RWPE1 (cell line): ENCODE measurements around the gene RAE1.

Experiments
- CTCF ChIA-PET: fragments of 350-600 bp; sonication (Branson Sonifier 250); formaldehyde crosslinking; extraction: SDS; loops from one replicate; lab custom pipeline; 2021; lab: Yijun Ruan, JAX
- POLR2A ChIA-PET: fragments of 400-600 bp; formaldehyde crosslinking; extraction: SDS; loops from one replicate; lab custom pipeline; 2020; ENCODE audit warnings: antibody characterized with exemption; ENCODE audit not compliant: low non-redundant PET; lab: Yijun Ruan, JAX
- DNase-seq: peaks from one replicate; pipeline ENCODE4 v3.0.0; 2012; ENCODE audit warnings: low spot score
- H3K27ac ChIP-seq: fragments of 450-650 bp; 2 replicates; pipeline ENCODE4 v1.5.1; 2017
- TF ChIP-seq, protein P1 (sequence below): fragments of 450-650 bp; conservative IDR thresholded peaks from 2 replicates; pipeline ENCODE4 v1.5.1; 2017; ENCODE audit warnings: low read depth, mild to moderate bottlenecking

RAE1 gene

DNA sequence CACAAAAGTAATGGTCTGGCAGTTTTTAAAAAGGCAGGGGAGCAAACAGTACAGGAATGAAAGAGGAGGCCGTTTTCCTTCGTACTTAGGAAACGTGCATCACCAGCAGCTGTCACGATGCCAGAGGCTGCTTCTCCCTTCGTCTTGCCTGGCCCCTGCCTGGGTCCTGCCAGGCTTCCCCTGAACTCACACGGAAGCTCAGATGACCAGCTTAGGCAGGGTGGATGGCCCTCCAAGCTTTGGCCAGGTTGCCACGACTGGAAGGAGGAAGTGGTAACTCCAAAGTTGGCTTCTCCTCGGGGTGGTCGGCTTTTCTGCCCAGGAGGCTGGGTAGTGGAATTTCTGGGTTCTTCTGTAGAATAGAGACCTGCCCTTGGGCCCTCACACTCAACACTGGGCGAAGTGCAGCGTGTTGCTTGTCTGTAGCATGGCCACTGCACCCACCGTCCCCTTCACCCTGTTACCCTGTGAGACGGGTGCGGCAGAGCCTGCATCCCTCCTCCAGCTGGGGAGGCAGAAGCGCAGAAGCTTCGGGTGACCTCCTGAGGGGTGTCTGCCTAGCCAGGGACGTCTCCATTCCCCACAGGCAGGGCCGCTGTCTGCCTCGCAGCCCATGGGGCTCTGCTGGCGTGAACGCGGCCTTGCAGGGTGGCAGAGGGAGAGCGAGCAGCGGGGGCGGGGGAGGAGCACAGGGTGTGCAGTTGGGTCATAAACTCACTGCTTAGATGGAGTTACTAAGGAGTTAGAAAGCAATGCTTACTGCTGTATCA, 21.7 kb downstream of the RAE1 start:
- ChIA-PET CTCF (interaction anchor here (1.1 kb wide), 1 partner anchor 9 kb away, joined by 3 read pairs; no protein-coding TSS in a partner anchor), POLR2A (no interaction called here)
- H3K27ac ChIP-seq = no peak overlapping the region
- DNase-seq = no peak
- TF ChIP-seq, protein P1, sequence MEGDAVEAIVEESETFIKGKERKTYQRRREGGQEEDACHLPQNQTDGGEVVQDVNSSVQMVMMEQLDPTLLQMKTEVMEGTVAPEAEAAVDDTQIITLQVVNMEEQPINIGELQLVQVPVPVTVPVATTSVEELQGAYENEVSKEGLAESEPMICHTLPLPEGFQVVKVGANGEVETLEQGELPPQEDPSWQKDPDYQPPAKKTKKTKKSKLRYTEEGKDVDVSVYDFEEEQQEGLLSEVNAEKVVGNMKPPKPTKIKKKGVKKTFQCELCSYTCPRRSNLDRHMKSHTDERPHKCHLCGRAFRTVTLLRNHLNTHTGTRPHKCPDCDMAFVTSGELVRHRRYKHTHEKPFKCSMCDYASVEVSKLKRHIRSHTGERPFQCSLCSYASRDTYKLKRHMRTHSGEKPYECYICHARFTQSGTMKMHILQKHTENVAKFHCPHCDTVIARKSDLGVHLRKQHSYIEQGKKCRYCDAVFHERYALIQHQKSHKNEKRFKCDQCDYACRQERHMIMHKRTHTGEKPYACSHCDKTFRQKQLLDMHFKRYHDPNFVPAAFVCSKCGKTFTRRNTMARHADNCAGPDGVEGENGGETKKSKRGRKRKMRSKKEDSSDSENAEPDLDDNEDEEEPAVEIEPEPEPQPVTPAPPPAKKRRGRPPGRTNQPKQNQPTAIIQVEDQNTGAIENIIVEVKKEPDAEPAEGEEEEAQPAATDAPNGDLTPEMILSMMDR = no peak

DNA sequence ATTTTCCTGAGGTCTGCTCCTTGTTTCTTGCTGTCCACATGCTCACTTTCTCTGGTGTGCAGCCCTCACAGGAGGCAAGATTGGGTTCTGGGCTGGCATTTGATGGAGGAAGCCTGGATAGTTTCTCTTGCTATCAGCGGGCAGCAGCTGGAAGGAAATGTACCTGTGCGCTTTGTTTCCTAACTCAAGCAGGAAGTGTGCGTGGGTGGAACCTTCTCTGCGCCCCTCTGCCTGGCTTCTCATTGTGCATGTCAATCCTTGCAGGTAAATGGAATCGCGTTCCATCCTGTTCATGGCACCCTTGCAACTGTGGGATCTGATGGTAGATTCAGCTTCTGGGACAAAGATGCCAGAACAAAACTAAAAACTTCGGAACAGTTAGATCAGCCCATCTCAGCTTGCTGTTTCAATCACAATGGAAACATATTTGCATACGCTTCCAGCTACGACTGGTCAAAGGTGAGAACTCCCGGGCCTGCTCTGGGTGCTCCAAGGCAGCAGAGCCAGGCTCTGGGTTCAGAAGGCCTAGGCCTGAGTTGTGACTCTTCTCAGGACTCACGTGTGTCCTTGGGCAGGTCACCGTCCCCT, 23.4 kb downstream of the RAE1 start:
- ChIA-PET CTCF (no interaction called here), POLR2A (no interaction called here)
- H3K27ac ChIP-seq = peak overlapping the region; percentile 17
- DNase-seq = no peak
- TF ChIP-seq, protein P1 = no peak

DNA sequence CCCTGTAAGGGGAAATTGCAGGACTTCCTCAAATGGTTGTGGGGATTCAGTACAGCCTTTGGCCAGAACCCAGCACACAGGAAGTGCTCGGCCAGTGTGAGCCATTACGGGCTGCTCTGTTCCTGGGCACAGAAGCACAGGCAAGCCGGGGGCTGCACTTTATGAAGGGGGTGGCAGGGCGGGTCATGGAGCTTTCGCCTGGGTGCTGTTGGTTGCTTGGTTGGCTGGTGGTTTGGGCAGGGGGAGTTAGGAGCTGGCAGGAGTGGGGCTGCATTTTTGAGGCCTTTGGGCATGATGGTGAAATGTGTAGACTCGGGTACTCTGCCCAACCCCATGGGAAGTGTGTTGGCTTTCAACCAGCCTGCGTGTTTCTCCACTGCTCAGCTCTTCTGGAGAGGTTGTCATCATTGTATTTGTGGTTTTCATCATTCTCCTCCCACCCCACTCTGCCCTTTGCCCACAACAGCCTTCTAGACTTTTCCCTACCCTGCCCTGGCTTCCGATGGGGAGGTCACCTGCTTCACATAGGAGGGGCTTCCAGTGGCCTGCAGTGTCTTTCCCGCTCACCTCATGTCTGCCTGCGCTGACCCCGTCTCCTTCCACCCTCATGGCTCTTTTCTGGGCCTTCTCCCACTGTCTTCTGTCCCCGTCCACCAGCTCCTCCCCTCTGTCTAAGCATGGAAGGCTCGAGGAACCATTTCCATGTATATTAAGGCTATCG, 24.0 kb downstream of the RAE1 start:
- H3K27ac ChIP-seq = peak overlapping the region; percentile 17
- CTCF ChIA-PET = interaction anchor here (0.5 to 0.6 kb wide), 2 partner anchors 123 to 355 kb away, joined by 3 to 4 read pairs; no protein-coding TSS in a partner anchor
- TF ChIP-seq, protein P1 = no peak
- POLR2A ChIA-PET = no interaction called here
- DNase-seq = no peak

DNA sequence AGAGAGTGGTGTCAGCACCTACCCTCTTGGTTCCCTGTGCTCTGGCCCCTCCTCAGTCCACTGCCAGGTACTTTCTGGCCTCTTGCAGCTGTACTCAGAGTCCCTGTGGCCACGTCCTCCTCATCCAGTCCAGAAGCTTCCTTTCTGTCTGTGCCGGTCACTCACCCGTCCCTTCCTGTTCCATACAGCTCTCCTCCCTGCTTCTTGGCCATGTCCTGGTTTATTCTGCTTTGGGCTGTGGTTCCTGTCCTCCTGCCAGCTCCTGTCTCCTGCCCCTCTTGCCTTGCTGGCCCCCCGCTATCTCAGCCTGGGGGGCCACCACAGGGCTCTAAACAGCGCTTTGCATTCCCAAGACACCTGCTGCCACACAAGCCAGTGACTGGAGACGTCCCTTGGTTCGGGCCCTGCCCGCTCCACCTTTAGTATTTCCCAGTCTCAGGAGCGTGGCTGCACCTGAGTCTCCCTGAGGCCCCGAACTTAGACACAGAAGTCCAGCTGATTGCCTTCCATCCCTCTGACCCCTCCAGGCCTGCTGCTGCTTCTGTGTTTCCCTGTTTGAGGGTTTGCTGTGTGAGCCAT, 24.7 kb downstream of the RAE1 start:
- POLR2A ChIA-PET = no interaction called here

DNA sequence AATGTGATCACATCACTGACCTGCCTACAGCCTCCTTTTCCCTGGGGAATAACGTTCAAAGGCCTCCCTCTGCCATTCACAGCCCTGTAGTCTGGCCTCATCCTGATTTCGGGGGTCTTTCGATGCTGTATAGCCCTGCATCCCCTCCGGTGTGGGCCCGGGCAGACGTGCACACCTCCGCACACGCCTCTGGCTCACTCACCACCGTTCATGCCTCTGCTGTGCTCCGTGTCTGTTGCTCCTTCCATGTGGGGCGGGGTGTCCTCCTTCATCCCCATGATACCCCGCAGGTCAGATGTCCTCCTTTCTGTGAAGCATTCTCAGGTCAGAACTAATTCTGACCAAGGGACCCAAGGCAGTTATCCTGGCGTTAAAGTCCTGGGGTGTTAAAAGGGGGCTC, 26.3 kb downstream of the RAE1 start:
- TF ChIP-seq, protein P1 = no peak
- H3K27ac ChIP-seq = no peak overlapping the region
- ChIA-PET POLR2A (no interaction called here), CTCF (no interaction called here)
- no peak for DNase-seq

More for the DNA sequence above, 24.7 kb downstream of the RAE1 start:
- TF ChIP-seq, protein P1 = no peak
- CTCF ChIA-PET = interaction anchor here (0.5 kb wide), 1 partner anchor 122 kb away, joined by 3 read pairs; no protein-coding TSS in a partner anchor
- no peak for DNase-seq
- H3K27ac ChIP-seq = peak overlapping the region; percentile 17; the same call in 1 of the 2 replicates

DNA sequence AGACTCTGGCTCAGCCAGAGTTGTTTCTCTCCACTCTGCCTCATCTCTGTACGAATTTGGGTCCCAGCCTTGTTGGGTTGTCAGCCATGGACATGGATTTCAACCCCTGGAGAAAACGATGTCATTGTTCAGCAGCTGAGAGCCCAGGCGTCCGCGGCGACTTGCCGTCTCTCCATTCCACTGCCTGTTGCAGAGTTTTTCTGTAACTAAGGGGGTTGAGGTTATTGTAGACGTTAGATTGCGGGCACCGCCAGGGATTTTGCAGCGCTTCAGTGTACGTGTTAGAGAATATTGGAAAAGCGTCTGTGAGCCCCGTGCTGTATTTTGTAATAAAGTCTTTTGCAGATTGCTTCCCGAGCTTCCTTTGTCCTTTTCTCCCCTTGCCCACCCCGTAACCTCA, 27.1 kb downstream of the RAE1 start:
- H3K27ac ChIP-seq = 0 out of 2 replicates have a peak overlapping the region, but pooled peaks have one; percentile 1
- TF ChIP-seq, protein P1 = no peak
- ChIA-PET POLR2A (no interaction called here), CTCF (no interaction called here)
- no peak for DNase-seq
